Measurements from ENCODE around the gene CHMP2B. TPM values are rescaled to one million over a fixed set of nuclear protein-coding genes. Genes with fewer than 3 reads are reported as not detected.
A peak's percentile ranks its signal among the peaks of the same experiment; 100 is the strongest.
"Not testable (repeated sequence)": the region's sequence is repeated elsewhere in the genome, so short reads cannot be mapped to it uniquely, and the experiment has no call there.

The CHMP2B gene
- total RNA-seq, 1 donor from 2014 or later = 35.8 TPM

DNA sequence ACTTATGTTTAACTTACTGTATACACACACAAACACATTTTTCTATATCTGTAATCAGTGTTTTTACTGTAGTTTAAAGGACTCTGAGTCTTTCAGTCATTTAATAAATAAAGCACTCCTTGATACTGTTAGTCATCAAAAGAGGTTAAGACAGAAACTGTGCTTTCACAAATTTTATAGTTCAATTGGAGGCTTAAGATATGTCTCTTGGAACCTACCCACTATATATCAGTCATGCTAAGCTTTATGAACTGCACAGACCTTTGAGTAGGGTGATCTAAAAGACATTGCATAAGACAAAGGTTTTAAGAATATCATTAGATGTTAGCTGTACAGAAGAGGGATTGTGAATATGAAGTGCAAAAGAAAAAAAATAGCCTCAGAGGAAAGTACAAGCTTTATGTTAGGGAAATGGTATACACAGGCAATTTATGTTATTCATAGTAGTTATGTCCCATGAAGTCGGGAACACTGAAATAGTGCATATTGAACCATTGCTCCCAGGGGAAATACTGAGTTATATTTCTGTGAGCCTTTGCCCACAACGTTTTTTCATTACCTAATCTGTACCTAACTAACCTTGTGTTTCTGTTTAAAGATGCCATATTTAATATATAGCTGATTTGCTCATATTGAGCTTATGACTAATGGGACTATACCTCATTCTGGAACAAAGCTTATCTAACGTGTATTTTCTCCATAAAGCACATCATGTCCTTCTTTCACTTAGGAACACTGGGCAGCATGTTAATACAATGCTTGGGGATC, 19.7 kb downstream of the CHMP2B start:
- no peaks in the 10 kb centered on the region for H3K27me3 ChIP-seq (ENCODE audit: low read depth)
- intact Hi-C loops (cut with micrococcal nuclease) = no loop called here
- H3K27ac ChIP-seq (replicated peaks) = no peak overlapping the region
- no peak overlapping the region for H3K4me3 ChIP-seq
- H3K4me1 ChIP-seq = peaks cover 18% of the 10 kb centered on the region
- H3K9me3 ChIP-seq (replicated peaks) = no peaks in the 10 kb centered on the region
- DNase-seq = no peak
- TF ChIP-seq, protein P1, sequence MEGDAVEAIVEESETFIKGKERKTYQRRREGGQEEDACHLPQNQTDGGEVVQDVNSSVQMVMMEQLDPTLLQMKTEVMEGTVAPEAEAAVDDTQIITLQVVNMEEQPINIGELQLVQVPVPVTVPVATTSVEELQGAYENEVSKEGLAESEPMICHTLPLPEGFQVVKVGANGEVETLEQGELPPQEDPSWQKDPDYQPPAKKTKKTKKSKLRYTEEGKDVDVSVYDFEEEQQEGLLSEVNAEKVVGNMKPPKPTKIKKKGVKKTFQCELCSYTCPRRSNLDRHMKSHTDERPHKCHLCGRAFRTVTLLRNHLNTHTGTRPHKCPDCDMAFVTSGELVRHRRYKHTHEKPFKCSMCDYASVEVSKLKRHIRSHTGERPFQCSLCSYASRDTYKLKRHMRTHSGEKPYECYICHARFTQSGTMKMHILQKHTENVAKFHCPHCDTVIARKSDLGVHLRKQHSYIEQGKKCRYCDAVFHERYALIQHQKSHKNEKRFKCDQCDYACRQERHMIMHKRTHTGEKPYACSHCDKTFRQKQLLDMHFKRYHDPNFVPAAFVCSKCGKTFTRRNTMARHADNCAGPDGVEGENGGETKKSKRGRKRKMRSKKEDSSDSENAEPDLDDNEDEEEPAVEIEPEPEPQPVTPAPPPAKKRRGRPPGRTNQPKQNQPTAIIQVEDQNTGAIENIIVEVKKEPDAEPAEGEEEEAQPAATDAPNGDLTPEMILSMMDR (IDR thresholded peaks at IDR 0.05; ENCODE audit: borderline replicate concordance) = no peak
- peaks cover 36% of the 10 kb centered on the region for H3K36me3 ChIP-seq

DNA sequence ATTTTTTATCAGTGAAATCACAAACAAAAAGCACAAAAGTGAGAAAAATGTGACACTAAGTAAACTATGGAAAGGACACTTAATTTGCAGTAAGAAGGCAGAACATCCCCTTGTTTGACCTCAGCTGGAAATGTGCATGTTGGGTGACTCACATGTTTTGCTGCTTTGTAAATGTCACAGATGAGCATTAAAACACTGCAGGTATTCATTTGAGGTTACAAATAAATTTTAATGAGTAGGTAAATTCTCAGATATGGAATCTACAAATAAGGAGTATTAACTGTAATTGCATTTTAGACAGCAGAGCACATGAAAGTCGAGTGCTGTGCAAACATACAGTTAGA, 20.3 kb downstream of the CHMP2B start:
- DNase-seq = no peak
- no peaks in the 10 kb centered on the region for H3K9me3 ChIP-seq (replicated peaks)
- H3K36me3 ChIP-seq = peaks cover 42% of the 10 kb centered on the region
- H3K27ac ChIP-seq (replicated peaks) = no peak overlapping the region
- H3K4me3 ChIP-seq = no peak overlapping the region
- TF ChIP-seq, protein P1 (IDR thresholded peaks at IDR 0.05; ENCODE audit: borderline replicate concordance) = no peak
- intact Hi-C loops (cut with micrococcal nuclease) = no loop called here
- no peaks in the 10 kb centered on the region for H3K27me3 ChIP-seq (ENCODE audit: low read depth)
- peaks cover 18% of the 10 kb centered on the region for H3K4me1 ChIP-seq

DNA sequence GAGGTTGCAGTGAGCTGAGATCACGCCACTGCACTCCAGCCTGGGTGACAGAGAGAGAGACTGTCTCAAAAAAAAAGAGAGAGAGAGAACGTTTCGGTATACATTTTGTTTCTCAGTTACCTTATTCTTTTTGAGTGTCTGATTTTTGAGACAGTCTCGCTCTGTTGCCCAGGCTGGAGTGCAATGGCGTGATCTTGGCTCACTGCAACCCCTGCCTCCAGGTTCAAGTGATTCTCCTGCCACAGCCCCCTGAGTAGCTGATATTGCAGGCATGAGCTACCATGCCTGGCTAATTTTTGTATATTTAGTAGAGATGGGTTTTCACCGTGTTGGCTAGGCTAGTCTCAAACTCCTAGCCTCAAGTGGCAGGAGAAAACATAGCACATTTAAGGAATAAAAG, 21.1 kb downstream of the CHMP2B start:
- DNase-seq; H3K9me3 ChIP-seq (replicated peaks); intact Hi-C loops (cut with micrococcal nuclease); H3K27ac ChIP-seq (replicated peaks); H3K4me3 ChIP-seq; H3K27me3 ChIP-seq (ENCODE audit: low read depth): not testable (repeated sequence)
- H3K36me3 ChIP-seq = peaks cover 45% of the 10 kb centered on the region
- H3K4me1 ChIP-seq = peaks cover 18% of the 10 kb centered on the region

DNA sequence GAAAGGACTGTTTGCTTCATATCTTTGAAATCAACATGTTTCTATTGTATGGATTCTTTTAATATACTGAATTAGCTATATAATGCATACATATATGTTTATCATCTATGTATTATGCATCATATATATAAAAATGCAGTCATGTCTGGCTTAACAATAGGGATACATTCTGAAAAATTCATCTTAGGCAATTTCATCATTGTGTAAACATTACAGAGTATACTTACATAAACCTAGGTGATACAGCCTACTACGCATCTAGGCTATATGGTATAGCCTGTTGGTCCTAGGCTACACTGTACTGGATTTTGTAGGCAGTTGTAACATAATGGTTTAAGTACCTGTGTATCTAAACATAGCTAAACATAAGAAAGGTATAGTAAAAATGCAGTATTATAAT, 21.7 kb downstream of the CHMP2B start:
- peaks cover 18% of the 10 kb centered on the region for H3K4me1 ChIP-seq
- peaks cover 51% of the 10 kb centered on the region for H3K36me3 ChIP-seq
- H3K4me3 ChIP-seq = no peak overlapping the region
- H3K9me3 ChIP-seq (replicated peaks) = no peaks in the 10 kb centered on the region
- no peak for DNase-seq
- H3K27ac ChIP-seq (replicated peaks) = no peak overlapping the region
- TF ChIP-seq, protein P1 (IDR thresholded peaks at IDR 0.05; ENCODE audit: borderline replicate concordance) = no peak
- intact Hi-C loops (cut with micrococcal nuclease) = no loop called here
- no peaks in the 10 kb centered on the region for H3K27me3 ChIP-seq (ENCODE audit: low read depth)

DNA sequence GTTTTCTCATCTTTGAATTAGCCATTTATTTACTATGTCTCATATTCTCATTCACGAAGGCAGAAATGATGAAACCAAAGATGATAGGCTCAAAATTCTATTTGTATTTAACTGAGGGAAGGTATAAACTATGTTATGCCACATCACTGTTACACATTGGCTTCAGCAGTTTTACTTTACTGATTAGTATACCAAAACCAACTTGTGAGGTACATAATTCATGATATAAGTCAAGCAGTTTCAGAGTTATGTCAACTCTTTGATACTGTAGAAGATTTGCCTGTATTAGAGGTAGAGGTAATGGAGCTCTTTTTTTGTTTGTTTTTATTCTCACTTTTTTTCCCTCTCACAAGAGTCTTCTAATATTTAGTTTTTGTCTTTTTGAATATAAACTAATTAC, 22.9 kb downstream of the CHMP2B start:
- H3K36me3 ChIP-seq = peaks cover 61% of the 10 kb centered on the region
- no peaks in the 10 kb centered on the region for H3K27me3 ChIP-seq (ENCODE audit: low read depth)
- no peaks in the 10 kb centered on the region for H3K9me3 ChIP-seq (replicated peaks)
- no peak overlapping the region for H3K27ac ChIP-seq (replicated peaks)
- peaks cover 18% of the 10 kb centered on the region for H3K4me1 ChIP-seq
- DNase-seq = no peak
- intact Hi-C loops (cut with micrococcal nuclease) = no loop called here
- no peak overlapping the region for H3K4me3 ChIP-seq
- TF ChIP-seq, protein P1 (IDR thresholded peaks at IDR 0.05; ENCODE audit: borderline replicate concordance) = no peak

DNA sequence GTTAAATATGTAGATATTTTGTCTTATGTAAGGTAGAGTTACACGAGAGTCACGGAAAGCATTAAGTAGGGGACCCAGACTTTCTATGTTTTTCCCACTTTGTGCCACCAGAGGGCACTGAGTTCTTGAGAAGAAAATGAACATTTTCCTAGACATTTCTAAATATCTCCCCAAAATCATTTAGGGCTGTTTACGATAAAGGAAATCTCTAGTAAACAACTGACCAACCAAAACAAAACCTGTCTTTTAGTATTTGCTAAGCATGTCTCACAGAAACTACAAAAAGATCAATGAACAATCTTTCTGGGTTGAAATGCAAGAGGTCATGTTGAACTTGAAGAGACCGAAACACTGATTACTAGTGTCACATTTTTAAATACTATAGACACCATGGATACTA, 33.2 kb downstream of the CHMP2B start:
- no peak overlapping the region for H3K27ac ChIP-seq (replicated peaks)
- H3K36me3 ChIP-seq = peaks cover 8% of the 10 kb centered on the region
- H3K27me3 ChIP-seq (ENCODE audit: low read depth) = no peaks in the 10 kb centered on the region
- TF ChIP-seq, protein P1 (IDR thresholded peaks at IDR 0.05; ENCODE audit: borderline replicate concordance) = peak; percentile 71
- no peak for DNase-seq
- intact Hi-C loops (cut with micrococcal nuclease) = no loop called here
- no peak overlapping the region for H3K4me3 ChIP-seq
- no peaks in the 10 kb centered on the region for H3K4me1 ChIP-seq
- no peaks in the 10 kb centered on the region for H3K9me3 ChIP-seq (replicated peaks)

Data from left ventricle myocardium inferior (tissue), 1 donor.